ENCODE measurements around the gene TBC1D12.
A peak's percentile ranks its signal among the peaks of the same experiment; 100 is the strongest.

DNA sequence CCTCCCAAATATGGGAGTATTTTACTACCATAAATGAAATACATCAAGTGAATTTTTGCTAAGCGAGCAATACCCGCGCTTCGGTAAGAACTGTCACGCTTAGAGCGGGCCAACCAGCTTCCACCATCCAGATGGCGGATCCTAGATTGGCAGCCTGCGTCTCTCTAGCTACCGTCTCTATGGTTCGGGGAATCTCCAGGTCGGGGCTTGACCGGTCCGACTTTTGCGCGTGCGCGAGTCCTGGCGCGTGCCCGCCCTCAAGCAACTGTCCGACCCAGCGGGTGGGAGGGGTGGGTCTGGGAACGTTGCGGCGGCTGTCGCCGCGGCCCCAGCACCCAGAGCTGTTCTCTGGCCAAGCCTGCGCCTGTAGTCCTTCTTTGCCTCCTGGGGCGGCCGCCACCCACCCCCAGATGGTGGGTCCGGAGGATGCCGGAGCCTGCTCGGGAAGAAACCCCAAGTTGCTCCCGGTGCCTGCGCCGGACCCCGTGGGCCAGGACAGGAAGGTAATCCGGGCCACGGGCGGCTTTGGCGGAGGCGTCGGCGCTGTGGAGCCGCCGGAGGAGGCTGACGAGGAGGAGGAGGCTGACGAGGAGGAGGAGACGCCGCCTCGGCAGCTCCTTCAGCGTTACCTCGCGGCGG, at the start of gene TBC1D12:
- peak; percentile 56; the same call in 1 of the 2 replicates for TF ChIP-seq POLR2AphosphoS5 (IDR thresholded peaks at IDR 0.05; ENCODE audit: low read depth, low read length)
- TF ChIP-seq FOXP2 (optimal IDR thresholded peaks at IDR 0.05; ENCODE audit: borderline replicate concordance, extremely low read depth, extremely low read length, insufficient read depth) = peak; percentile 13
- TF ChIP-seq REST (IDR thresholded peaks at IDR 0.05; ENCODE audit: insufficient read depth in 1 of 2, low read depth in 2 of 2, low read length in 2 of 2) = no peak

Measured in PFSK-1 (cell line).